HEK293T (cell line): ENCODE measurements around the gene PARP16.

ENCODE experiments used
- CTCF ChIA-PET: fragments of 350-600 bp; formaldehyde crosslinking; extraction: SDS; loops from one replicate; lab custom pipeline; 2021; ENCODE audit warnings: antibody characterized with exemption, inconsistent platforms; lab: Yijun Ruan, JAX
- POLR2A ChIA-PET: fragments of 350-600 bp; formaldehyde crosslinking; extraction: SDS; loops from one replicate; lab custom pipeline; 2020; ENCODE audit warnings: antibody characterized with exemption, inconsistent platforms; lab: Yijun Ruan, JAX
- DNase-seq: peaks from one replicate; pipeline ENCODE4 v3.0.0; 2012; ENCODE audit warnings: mixed read lengths; ENCODE audit errors: extremely low spot score
- ARNT ChIP-seq: fragments of 450-650 bp; IDR thresholded peaks from 2 replicates; pipeline ENCODE4 v1.6.1; 2017; ENCODE audit warnings: mild to moderate bottlenecking
- BHLHE40 ChIP-seq: fragments of 450-650 bp; IDR thresholded peaks from 2 replicates; pipeline ENCODE4 v1.6.1; 2016; ENCODE audit warnings: mild to moderate bottlenecking, moderate library complexity, borderline replicate concordance
- CTBP1 ChIP-seq: fragments of 450-650 bp; IDR thresholded peaks from 2 replicates; pipeline ENCODE4 v1.6.1; 2016; ENCODE audit warnings: borderline replicate concordance
- ELF4 ChIP-seq: fragments of 450-650 bp; IDR thresholded peaks from 2 replicates; pipeline ENCODE4 v1.6.1; 2017; ENCODE audit warnings: antibody characterized with exemption
- FOXA1 ChIP-seq: fragments of 450-650 bp; IDR thresholded peaks from 2 replicates; pipeline ENCODE4 v1.6.1; 2016; ENCODE audit warnings: mild to moderate bottlenecking
- FOXK2 ChIP-seq: fragments of 450-650 bp; IDR thresholded peaks from 2 replicates; pipeline ENCODE4 v1.6.1; 2016; ENCODE audit warnings: mild to moderate bottlenecking
- FOXM1 ChIP-seq: fragments of 450-650 bp; IDR thresholded peaks from 2 replicates; pipeline ENCODE4 v1.6.1; 2017; ENCODE audit warnings: mild to moderate bottlenecking, borderline replicate concordance
- HDGF ChIP-seq: fragments of 450-650 bp; IDR thresholded peaks from 2 replicates; pipeline ENCODE4 v1.6.1; 2017; ENCODE audit warnings: antibody characterized with exemption, borderline replicate concordance
- L3MBTL2 ChIP-seq: fragments of 450-650 bp; conservative IDR thresholded peaks from 2 replicates; pipeline ENCODE4 v1.6.1; 2016; ENCODE audit warnings: mild to moderate bottlenecking
- LEF1 ChIP-seq: fragments of 450-650 bp; IDR thresholded peaks from 2 replicates; pipeline ENCODE4 v1.6.1; 2017; ENCODE audit warnings: mild to moderate bottlenecking, borderline replicate concordance
- NFRKB ChIP-seq: fragments of 450-650 bp; IDR thresholded peaks from 2 replicates; pipeline ENCODE4 v1.6.1; 2016; ENCODE audit warnings: mild to moderate bottlenecking, moderate library complexity
- SP1 ChIP-seq: fragments of 450-650 bp; IDR thresholded peaks from 2 replicates; pipeline ENCODE4 v1.6.1; 2017
- SUZ12 ChIP-seq: fragments of 450-650 bp; IDR thresholded peaks from 2 replicates; pipeline ENCODE4 v1.6.1; 2016; ENCODE audit warnings: mild to moderate bottlenecking
- TARDBP ChIP-seq: fragments of 450-650 bp; IDR thresholded peaks from 2 replicates; pipeline ENCODE4 v1.6.1; 2016
- ZNF384 ChIP-seq: fragments of 450-650 bp; IDR thresholded peaks from 2 replicates; pipeline ENCODE4 v1.6.1; 2016
- TF ChIP-seq, protein P1 (sequence below): fragments of 450-650 bp; IDR thresholded peaks from 2 replicates; pipeline ENCODE4 v1.6.1; 2016

Gene PARP16

DNA sequence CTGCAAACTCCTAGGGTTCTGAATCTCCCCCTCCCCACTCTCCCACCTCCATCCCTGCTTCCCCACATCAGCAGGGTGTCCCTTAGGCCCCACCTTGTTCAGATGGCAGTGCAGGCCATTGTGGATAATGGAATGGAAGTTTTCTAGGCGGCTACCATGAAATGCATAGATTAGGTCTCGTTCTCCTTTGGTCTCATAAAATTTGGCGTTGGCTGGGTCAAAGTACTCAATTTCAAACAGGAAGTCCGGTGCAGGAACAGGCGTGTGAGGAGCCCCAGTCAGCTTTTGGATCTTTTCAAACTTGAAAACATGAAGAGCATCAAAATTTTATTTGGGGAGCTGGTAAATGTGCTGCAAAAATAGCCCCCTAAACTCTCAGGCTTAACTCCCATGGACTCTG, 20.2 kb downstream of the PARP16 start:
- TF ChIP-seq TARDBP (no peak), LEF1 (no peak), SP1 (no peak)
- ChIA-PET POLR2A (interaction anchor here (3.4 kb wide), 1 partner anchor 20 kb away, joined by 16 read pairs; the partner anchor contains the start of gene PARP16), CTCF (no interaction called here)

DNA sequence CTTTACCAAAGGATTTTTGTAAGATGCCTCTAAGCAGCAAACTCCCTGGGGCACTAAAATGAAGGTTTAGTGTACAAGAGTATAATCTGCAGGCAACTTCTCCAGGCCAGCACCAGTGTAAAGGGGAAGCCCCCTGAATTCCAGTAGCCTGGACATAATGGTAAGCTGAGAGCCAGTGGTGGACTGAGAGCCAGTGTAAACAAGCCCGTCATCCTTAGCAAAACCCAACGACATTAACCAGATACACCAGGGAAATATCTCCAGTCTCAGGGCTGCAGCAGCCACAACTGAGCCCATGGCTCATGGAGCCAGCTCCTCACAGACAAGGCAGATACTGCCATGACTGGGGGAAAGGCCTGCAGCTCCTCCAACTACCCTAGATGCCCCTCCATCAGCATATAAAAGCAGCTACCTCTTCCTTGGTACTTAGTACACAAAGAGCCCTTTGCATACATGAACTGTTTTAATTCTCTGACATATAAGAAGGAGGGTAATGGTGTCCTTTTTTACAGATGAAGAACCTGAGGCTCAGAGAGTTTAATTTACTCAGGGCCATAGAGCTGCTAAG, 21.7 kb downstream of the PARP16 start:
- CTCF ChIA-PET: interaction anchor here (1.2 kb wide), 1 partner anchor 40 kb away, joined by 4 read pairs; the partner anchor contains the start of gene RNU5B-1
- POLR2A ChIA-PET: interaction anchor here (0.9 to 3.4 kb wide), 2 partner anchors 21 to 40 kb away, joined by 6 to 16 read pairs; partner anchors contain the start of genes PARP16 and RNU5B-1
- DNase-seq: no peak
- no peak for TF ChIP-seq LEF1
- TF ChIP-seq BHLHE40: no peak
- TF ChIP-seq CTBP1: no peak
- TF ChIP-seq, protein P1, sequence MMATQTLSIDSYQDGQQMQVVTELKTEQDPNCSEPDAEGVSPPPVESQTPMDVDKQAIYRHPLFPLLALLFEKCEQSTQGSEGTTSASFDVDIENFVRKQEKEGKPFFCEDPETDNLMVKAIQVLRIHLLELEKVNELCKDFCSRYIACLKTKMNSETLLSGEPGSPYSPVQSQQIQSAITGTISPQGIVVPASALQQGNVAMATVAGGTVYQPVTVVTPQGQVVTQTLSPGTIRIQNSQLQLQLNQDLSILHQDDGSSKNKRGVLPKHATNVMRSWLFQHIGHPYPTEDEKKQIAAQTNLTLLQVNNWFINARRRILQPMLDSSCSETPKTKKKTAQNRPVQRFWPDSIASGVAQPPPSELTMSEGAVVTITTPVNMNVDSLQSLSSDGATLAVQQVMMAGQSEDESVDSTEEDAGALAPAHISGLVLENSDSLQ: no peak
- no peak for TF ChIP-seq FOXA1
- no peak for TF ChIP-seq ARNT
- no peak for TF ChIP-seq L3MBTL2
- no peak for TF ChIP-seq HDGF
- no peak for TF ChIP-seq NFRKB
- no peak for TF ChIP-seq SP1
- no peak for TF ChIP-seq FOXK2
- no peak for TF ChIP-seq ZNF384
- TF ChIP-seq SUZ12: no peak
- no peak for TF ChIP-seq TARDBP
- no peak for TF ChIP-seq FOXM1
- no peak for TF ChIP-seq ELF4

More for the DNA sequence above, 20.2 kb downstream of the PARP16 start:
- no peak for DNase-seq

DNA sequence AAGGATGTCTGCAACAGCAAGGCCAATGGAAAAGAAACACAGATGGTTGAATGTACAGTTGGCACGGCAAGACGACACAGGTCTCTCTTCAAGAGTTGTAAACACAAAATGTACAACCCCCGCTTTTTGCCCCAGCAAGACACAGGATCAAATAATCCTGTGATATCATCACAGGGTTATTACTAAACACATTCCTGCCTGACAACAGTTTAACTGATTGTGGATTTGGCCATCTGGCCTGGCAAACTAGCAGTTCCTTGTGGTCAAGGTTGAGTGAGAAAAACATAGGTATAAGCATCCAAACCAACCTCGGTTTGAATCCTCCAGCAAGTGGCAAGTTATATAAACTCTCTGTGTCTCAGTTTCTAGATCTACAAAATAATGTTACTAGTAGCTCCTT, 23.4 kb downstream of the PARP16 start:
- no peak for DNase-seq
- POLR2A ChIA-PET: no interaction called here
- CTCF ChIA-PET: no interaction called here
- TF ChIP-seq L3MBTL2 (no peak), TARDBP (no peak), LEF1 (no peak), SP1 (no peak), ARNT (no peak)

DNA sequence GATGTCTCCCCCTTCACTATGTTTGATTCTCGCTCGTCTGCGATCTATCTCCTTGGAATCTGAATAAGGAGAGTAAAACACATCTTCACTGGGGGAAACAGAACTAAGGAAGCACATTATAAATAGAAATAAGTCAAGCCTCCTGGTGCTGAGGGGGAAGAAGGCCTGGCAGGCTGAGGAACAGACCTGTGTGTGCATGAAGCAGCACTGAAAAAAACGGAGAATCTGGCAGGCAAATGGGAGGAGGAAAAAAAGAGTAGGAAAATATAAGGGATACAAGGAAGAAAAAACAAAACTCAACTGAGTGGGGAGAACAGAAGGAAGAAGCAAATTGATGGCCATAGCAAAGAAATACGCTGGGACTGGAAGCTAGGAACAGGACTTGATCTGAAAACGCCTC, 25.7 kb downstream of the PARP16 start:
- ChIA-PET POLR2A (no interaction called here), CTCF (no interaction called here)
- TF ChIP-seq L3MBTL2 (no peak), ELF4 (no peak), NFRKB (no peak), SUZ12 (no peak), ZNF384 (no peak), LEF1 (no peak), FOXK2 (no peak), TARDBP (no peak), FOXA1 (no peak), CTBP1 (no peak), FOXM1 (no peak), BHLHE40 (no peak), HDGF (no peak), SP1 (no peak), ARNT (no peak)
- TF ChIP-seq, protein P1: no peak
- no peak for DNase-seq

DNA sequence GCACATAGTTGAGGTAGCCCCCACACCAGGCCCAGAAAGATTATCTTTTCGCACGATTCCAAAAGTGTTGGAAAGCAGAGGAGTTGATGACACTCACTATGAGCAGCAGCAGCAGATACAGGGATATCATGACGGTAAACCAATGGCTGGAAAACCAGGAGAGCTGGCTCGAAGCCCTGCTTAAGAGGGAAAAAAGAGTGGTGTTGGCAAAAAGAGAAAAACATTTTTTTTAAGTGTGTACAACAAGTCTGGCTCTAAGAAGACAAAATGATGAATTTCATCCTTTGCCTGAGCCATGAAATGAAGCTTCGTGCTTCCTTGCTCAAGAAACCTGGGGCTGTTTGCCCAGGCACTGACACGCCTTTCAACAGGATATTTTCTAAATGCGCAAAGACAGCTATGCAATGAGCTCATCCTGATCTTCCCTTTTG, 27.3 kb downstream of the PARP16 start:
- ChIA-PET POLR2A (interaction anchor here (1.1 kb wide), 1 partner anchor 27 kb away, joined by 4 read pairs; the partner anchor contains the start of gene PARP16), CTCF (interaction anchor here (0.6 to 1.2 kb wide), 3 partner anchors 11 to 185 kb away, joined by 3 to 4 read pairs (median 3); no protein-coding TSS in a partner anchor)
- TF ChIP-seq ARNT (no peak), L3MBTL2 (no peak), ELF4 (no peak), LEF1 (no peak), NFRKB (no peak), FOXK2 (no peak), FOXM1 (no peak), FOXA1 (no peak)
- DNase-seq: no peak

GRCh38 chr15:65258375-65259262, 28.1 kb downstream of the PARP16 start:
- ChIA-PET POLR2A (no interaction called here), CTCF (interaction anchor here (0.6 kb wide), 1 partner anchor 185 kb away, joined by 3 read pairs; no protein-coding TSS in a partner anchor)
- DNase-seq: no peak
- TF ChIP-seq, protein P1: peak; percentile 52
- TF ChIP-seq SUZ12 (no peak), TARDBP (no peak)
